Measurements from ENCODE around the gene MMEL1.
"Not testable (repeated sequence)": the region's sequence is repeated elsewhere in the genome, so short reads cannot be mapped to it uniquely, and the experiment has no call there.

Gene MMEL1

GRCh38 chr1:2555634-2556276 is 77.1 kb downstream of the MMEL1 start:
- peak; percentile 52 to 56 for DNase-seq

- peak; percentile 44 to 56 for DNase-seq
These were observed 78.0 kb downstream of the MMEL1 start for GRCh38 chr1:2554621-2555387.

GRCh38 chr1:2553871-2554620 is 78.8 kb downstream of the MMEL1 start:
- DNase-seq = no peak

- DNase-seq = not testable (repeated sequence)
These were observed 79.7 kb downstream of the MMEL1 start for GRCh38 chr1:2553076-2553475.

GRCh38 chr1:2552189-2552588 is 80.6 kb downstream of the MMEL1 start:
- DNase-seq = no peak

- DNase-seq = not testable (repeated sequence)
These were observed 81.3 kb downstream of the MMEL1 start for GRCh38 chr1:2551544-2551943.

GRCh38 chr1:2550309-2550861 is 82.4 kb downstream of the MMEL1 start:
- DNase-seq = not testable (repeated sequence)

- DNase-seq = not testable (repeated sequence)
These were observed 83.3 kb downstream of the MMEL1 start for GRCh38 chr1:2549367-2550029.

- peak; percentile 79 to 82 for DNase-seq
These were observed 84.7 kb downstream of the MMEL1 start for GRCh38 chr1:2548068-2548589.

- DNase-seq = no peak
These were observed 85.4 kb downstream of the MMEL1 start for GRCh38 chr1:2547210-2548067.

- DNase-seq = peak; percentile 65 to 70
These were observed 86.2 kb downstream of the MMEL1 start for GRCh38 chr1:2546515-2547209.

- peak; percentile 82 to 87 for DNase-seq
These were observed 86.9 kb downstream of the MMEL1 start for GRCh38 chr1:2545754-2546514.

GRCh38 chr1:2544875-2545640 is 87.8 kb downstream of the MMEL1 start:
- no peak for DNase-seq

- no peak for DNase-seq
These were observed 88.5 kb downstream of the MMEL1 start for GRCh38 chr1:2544093-2544874.

- DNase-seq = no peak
These were observed 89.2 kb downstream of the MMEL1 start for GRCh38 chr1:2543543-2544092.

GRCh38 chr1:2542246-2542915 is 90.4 kb downstream of the MMEL1 start:
- DNase-seq = no peak

GRCh38 chr1:2541619-2542245 is 91.1 kb downstream of the MMEL1 start:
- DNase-seq = no peak

Data from activated CD4-positive, alpha-beta T cell treated with anti-CD3 and anti-CD28 coated beads, Interleukin-2, amount 50 U/mL, for 4 hours (primary cell).